Liver (tissue), 10 donors: ENCODE results near the gene FNBP1. TPM values are rescaled to one million over a fixed set of nuclear protein-coding genes. Genes with fewer than 3 reads are reported as not detected.

Experiments used
- DNase-seq: peaks from one replicate; pipeline ENCODE4 v3.0.0-alpha.2; 2017; ENCODE audit warnings: low spot score
- H3K27ac ChIP-seq, 2 donors: one replicate each; pipeline ENCODE4 v1.7.0; 2013; ENCODE audit warnings: inconsistent platforms in 2 of 2, low read length in 2 of 2, control low read depth in 1 of 2, low read depth in 1 of 2, mild to moderate bottlenecking in 1 of 2
- H3K27me3 ChIP-seq, 4 donors: one replicate each; pipeline versions ENCODE4 v1.6.1 to v1.7.0; 2013; ENCODE audit warnings: low read length in 3 of 4, inconsistent platforms in 1 of 4, mild to moderate bottlenecking in 1 of 4, moderate library complexity in 1 of 4; ENCODE audit not compliant: control insufficient read depth in 4 of 4, insufficient read depth in 4 of 4
- H3K36me3 ChIP-seq, 4 donors: one replicate each; pipeline versions ENCODE4 v1.6.1 to v1.7.0; 2013; ENCODE audit warnings: low read length in 3 of 4, mild to moderate bottlenecking in 3 of 4, low read depth in 1 of 4, moderate library complexity in 1 of 4; ENCODE audit not compliant: control insufficient read depth in 4 of 4, insufficient read depth in 3 of 4
- H3K4me1 ChIP-seq, 4 donors: one replicate each; pipeline versions ENCODE4 v1.6.1 to v1.7.0; 2013; ENCODE audit warnings: low read length in 3 of 4, mild to moderate bottlenecking in 3 of 4, moderate library complexity in 1 of 4; ENCODE audit not compliant: control insufficient read depth in 4 of 4, insufficient read depth in 4 of 4
- H3K4me3 ChIP-seq, 3 donors: one replicate each; pipeline versions ENCODE4 v1.6.1 to v1.7.0; 2013; ENCODE audit warnings: low read length in 3 of 3, control low read depth in 1 of 3, low read depth in 1 of 3, mild to moderate bottlenecking in 1 of 3
- H3K9ac ChIP-seq, 2 donors: one replicate each; pipeline ENCODE4 v1.7.0; 2013; ENCODE audit warnings: low read length in 2 of 2, mild to moderate bottlenecking in 2 of 2, moderate library complexity in 2 of 2, control low read depth in 1 of 2, low read depth in 1 of 2
- H3K9me3 ChIP-seq, 4 donors: one replicate each; pipeline versions ENCODE4 v1.6.1 to v1.7.0; 2013; ENCODE audit warnings: low read length in 3 of 4; ENCODE audit not compliant: control insufficient read depth in 4 of 4
- EGR1 ChIP-seq, 2 donors: IDR thresholded peaks; 2 replicates each; pipeline ENCODE4 v1.6.1; 2016 to 2018; ENCODE audit warnings: antibody characterized with exemption in 2 of 2, low read depth in 2 of 2
- FOXA2 ChIP-seq: IDR thresholded peaks from 2 replicates; pipeline ENCODE4 v1.6.1; 2016; ENCODE audit warnings: antibody characterized with exemption
- GABPA ChIP-seq, 2 donors: IDR thresholded peaks in 1 of 2; conservative IDR thresholded peaks in 1 of 2; 2 replicates each; pipeline ENCODE4 v1.6.1; 2016; ENCODE audit warnings: antibody characterized with exemption in 2 of 2, mild to moderate bottlenecking in 1 of 2, moderate library complexity in 1 of 2
- HNF4A ChIP-seq, 2 donors: conservative IDR thresholded peaks; 2 replicates each; pipeline ENCODE4 v1.6.1; 2016; ENCODE audit warnings: antibody characterized with exemption in 2 of 2, mild to moderate bottlenecking in 2 of 2
- JUND ChIP-seq, 2 donors: IDR thresholded peaks; 2 replicates each; pipeline ENCODE4 v1.6.1; 2016; ENCODE audit warnings: antibody characterized with exemption in 2 of 2
- NR2F2 ChIP-seq: IDR thresholded peaks from 2 replicates; pipeline ENCODE4 v1.6.1; 2016; ENCODE audit warnings: antibody characterized with exemption
- RXRA ChIP-seq, 2 donors: IDR thresholded peaks; 2 replicates each; pipeline ENCODE4 v1.6.1; 2017 to 2018; ENCODE audit warnings: antibody characterized with exemption in 2 of 2, mild to moderate bottlenecking in 1 of 2
- SP1 ChIP-seq: IDR thresholded peaks from 2 replicates; pipeline ENCODE4 v1.6.1; 2018; ENCODE audit warnings: antibody characterized with exemption, mild to moderate bottlenecking
- WGBS: extraction: QIAGEN DNeasy Blood & Tissue Kit; methylation state at CpG from one replicate; pipeline ENCODE4 v1.1.7; 2013; 5-methylcytosine and 5-hydroxymethylcytosine counted together
- polyA plus RNA-seq, 2 donors: library from polyadenylated mRNA; stranded (reverse) in 1 of 2; unstranded in 1 of 2; fragments of 200-250 nt in 1 of 2; fragments of >200 nt in 1 of 2; fragmentation: Nextera tagmentation in 1 of 2; extraction: Ambion mirVana in 1 of 2; gene quantifications; one replicate each; pipeline versions ENCODE4 v1.2.1 to v1.2.3, GENCODE V29; 2013 to 2015
- small RNA-seq: library from RNA; depleted of rRNA; stranded (forward); fragments of <200 nt; gene quantifications from one replicate; pipeline ENCODE3, GENCODE V24; 2014
- total RNA-seq, 2 donors: library from RNA; depleted of rRNA; stranded (reverse); fragments of >200 nt; gene quantifications; one replicate each; pipeline ENCODE4 v1.2.3, GENCODE V29; 2014
- TF ChIP-seq, protein P1 (sequence below): fragments of 150-350 bp; IDR thresholded peaks from 2 replicates; pipeline ENCODE4 v1.5.1; 2017; ENCODE audit warnings: improper control_type of control experiment, low read depth, low read length; ENCODE audit not compliant: missing input control
- TF ChIP-seq, protein P2 (sequence below): IDR thresholded peaks from 2 replicates; pipeline ENCODE4 v1.6.1; 2016; ENCODE audit warnings: antibody characterized with exemption
- TF ChIP-seq, protein P3 (sequence below): IDR thresholded peaks from 2 replicates; pipeline ENCODE4 v1.6.1; 2016; ENCODE audit warnings: antibody characterized with exemption, mild to moderate bottlenecking
- TF ChIP-seq, protein P4 (sequence below): IDR thresholded peaks from 2 replicates; pipeline ENCODE4 v1.6.1; 2016; ENCODE audit warnings: antibody characterized with exemption
- TF ChIP-seq, protein P5 (sequence below): IDR thresholded peaks from 2 replicates; pipeline ENCODE4 v1.6.1; 2016; ENCODE audit warnings: antibody characterized with exemption
- donor health status: healthy.
- donor health status: healthy.
- donor health status: healthy.
- donor health status: healthy.
- donor health status: healthy.

Gene FNBP1
- total and polyA plus RNA-seq, 4 donors, result 6.6 to 15.6 (median 12.3) TPM

DNA sequence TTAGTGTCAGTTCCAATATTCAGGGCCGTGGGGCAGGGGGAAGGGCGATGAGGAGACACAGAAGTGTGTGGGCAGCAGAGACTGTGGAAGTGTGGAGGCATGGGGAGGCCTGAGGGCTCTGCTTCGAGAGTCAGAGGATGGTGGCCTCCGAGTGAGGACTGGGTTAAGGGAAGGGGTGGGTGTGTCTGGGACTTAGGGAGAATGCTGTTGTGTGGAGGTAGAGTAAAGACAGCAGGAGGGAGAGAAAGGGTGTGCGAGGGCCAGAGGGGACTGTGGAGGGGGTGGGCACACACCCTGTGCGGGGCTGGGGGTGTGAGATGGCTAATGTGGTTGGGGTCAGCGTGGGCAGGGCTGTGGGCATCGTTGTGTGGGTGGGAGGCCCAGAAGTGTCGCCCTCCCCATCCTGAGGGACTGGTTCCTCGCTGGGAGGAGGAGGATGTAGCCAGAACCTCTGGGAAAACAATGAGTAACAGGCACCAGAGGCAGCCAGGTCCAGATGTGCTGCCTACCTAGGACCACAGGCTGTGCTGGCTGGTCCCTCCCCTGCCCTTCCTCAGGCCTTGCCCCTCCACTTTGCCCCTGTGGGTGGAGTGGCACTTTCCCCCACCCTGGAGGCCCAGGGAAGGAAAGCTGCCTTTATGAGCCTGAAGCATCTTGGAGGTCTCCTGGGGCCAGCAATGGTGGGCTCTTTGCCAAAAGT lies 203.5 kb downstream of the FNBP1 start:
- H3K36me3 ChIP-seq, result peaks cover 0 to 2% (median 0%) of the 10 kb centered on the region in 4 donors
- H3K4me3 ChIP-seq, result no peak overlapping the region
- DNase-seq, result no peak
- H3K4me1 ChIP-seq, result peaks cover 0 to 13% (median 11%) of the 10 kb centered on the region in 4 donors
- TF ChIP-seq, protein P1, sequence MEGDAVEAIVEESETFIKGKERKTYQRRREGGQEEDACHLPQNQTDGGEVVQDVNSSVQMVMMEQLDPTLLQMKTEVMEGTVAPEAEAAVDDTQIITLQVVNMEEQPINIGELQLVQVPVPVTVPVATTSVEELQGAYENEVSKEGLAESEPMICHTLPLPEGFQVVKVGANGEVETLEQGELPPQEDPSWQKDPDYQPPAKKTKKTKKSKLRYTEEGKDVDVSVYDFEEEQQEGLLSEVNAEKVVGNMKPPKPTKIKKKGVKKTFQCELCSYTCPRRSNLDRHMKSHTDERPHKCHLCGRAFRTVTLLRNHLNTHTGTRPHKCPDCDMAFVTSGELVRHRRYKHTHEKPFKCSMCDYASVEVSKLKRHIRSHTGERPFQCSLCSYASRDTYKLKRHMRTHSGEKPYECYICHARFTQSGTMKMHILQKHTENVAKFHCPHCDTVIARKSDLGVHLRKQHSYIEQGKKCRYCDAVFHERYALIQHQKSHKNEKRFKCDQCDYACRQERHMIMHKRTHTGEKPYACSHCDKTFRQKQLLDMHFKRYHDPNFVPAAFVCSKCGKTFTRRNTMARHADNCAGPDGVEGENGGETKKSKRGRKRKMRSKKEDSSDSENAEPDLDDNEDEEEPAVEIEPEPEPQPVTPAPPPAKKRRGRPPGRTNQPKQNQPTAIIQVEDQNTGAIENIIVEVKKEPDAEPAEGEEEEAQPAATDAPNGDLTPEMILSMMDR, result no peak
- TF ChIP-seq GABPA (IDR thresholded peaks at IDR 0.05 in 1 of 2, conservative IDR thresholded peaks at IDR 0.05 in 1 of 2) (no peak), JUND (IDR thresholded peaks at IDR 0.05) (no peak), NR2F2 (no peak), FOXA2 (no peak), EGR1 (IDR thresholded peaks at IDR 0.05; ENCODE audit: low read depth in 2 of 2) (no peak), RXRA (IDR thresholded peaks at IDR 0.05) (no peak), HNF4A (conservative IDR thresholded peaks at IDR 0.05) (no peak)
- TF ChIP-seq, protein P2, sequence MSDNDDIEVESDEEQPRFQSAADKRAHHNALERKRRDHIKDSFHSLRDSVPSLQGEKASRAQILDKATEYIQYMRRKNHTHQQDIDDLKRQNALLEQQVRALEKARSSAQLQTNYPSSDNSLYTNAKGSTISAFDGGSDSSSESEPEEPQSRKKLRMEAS, result no peak
- TF ChIP-seq, protein P3, sequence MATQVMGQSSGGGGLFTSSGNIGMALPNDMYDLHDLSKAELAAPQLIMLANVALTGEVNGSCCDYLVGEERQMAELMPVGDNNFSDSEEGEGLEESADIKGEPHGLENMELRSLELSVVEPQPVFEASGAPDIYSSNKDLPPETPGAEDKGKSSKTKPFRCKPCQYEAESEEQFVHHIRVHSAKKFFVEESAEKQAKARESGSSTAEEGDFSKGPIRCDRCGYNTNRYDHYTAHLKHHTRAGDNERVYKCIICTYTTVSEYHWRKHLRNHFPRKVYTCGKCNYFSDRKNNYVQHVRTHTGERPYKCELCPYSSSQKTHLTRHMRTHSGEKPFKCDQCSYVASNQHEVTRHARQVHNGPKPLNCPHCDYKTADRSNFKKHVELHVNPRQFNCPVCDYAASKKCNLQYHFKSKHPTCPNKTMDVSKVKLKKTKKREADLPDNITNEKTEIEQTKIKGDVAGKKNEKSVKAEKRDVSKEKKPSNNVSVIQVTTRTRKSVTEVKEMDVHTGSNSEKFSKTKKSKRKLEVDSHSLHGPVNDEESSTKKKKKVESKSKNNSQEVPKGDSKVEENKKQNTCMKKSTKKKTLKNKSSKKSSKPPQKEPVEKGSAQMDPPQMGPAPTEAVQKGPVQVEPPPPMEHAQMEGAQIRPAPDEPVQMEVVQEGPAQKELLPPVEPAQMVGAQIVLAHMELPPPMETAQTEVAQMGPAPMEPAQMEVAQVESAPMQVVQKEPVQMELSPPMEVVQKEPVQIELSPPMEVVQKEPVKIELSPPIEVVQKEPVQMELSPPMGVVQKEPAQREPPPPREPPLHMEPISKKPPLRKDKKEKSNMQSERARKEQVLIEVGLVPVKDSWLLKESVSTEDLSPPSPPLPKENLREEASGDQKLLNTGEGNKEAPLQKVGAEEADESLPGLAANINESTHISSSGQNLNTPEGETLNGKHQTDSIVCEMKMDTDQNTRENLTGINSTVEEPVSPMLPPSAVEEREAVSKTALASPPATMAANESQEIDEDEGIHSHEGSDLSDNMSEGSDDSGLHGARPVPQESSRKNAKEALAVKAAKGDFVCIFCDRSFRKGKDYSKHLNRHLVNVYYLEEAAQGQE, result no peak
- TF ChIP-seq, protein P4, sequence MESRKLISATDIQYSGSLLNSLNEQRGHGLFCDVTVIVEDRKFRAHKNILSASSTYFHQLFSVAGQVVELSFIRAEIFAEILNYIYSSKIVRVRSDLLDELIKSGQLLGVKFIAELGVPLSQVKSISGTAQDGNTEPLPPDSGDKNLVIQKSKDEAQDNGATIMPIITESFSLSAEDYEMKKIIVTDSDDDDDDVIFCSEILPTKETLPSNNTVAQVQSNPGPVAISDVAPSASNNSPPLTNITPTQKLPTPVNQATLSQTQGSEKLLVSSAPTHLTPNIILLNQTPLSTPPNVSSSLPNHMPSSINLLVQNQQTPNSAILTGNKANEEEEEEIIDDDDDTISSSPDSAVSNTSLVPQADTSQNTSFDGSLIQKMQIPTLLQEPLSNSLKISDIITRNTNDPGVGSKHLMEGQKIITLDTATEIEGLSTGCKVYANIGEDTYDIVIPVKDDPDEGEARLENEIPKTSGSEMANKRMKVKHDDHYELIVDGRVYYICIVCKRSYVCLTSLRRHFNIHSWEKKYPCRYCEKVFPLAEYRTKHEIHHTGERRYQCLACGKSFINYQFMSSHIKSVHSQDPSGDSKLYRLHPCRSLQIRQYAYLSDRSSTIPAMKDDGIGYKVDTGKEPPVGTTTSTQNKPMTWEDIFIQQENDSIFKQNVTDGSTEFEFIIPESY, result no peak
- H3K9ac ChIP-seq, result no peak overlapping the region
- WGBS, result 90% methylated on average over 10 of the region's 10 CpGs
- no peaks in the 10 kb centered on the region for H3K27me3 ChIP-seq
- H3K27ac ChIP-seq, result no peak overlapping the region
- no peaks in the 10 kb centered on the region for H3K9me3 ChIP-seq

DNA sequence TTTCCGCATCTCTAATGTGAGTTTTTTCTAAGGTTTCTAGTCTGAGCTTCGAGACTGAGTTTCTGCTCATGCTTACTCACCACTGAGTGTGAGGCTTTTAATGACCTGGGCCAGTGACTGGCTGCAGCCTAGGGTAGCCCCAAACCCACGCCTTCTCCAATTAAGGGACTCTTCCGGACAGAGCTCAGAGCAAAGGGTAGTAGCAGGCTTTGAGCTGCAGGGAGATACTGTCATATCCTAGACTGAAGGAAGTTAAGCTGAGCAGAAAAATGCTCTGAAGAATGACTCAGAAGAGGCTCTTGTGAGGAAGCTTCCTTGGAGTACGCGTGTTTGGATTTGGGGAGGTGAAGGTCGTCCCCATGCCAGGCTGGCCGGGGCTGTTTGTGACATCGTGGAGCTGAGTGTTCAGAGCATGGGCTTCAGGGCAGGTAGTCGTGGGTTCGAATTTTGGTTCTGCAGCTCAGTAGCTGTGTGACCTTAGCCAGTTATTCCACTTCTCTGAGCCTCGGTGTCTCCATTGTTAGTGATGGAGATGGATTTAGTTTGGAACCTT lies 204.2 kb downstream of the FNBP1 start:
- Histone ChIP-seq H3K4me3 (no peak overlapping the region), H3K27me3 (no peaks in the 10 kb centered on the region), H3K9me3 (no peaks in the 10 kb centered on the region), H3K27ac (no peak overlapping the region), H3K4me1 (peaks cover 0 to 20% (median 17%) of the 10 kb centered on the region in 4 donors), H3K9ac (no peak overlapping the region), H3K36me3 (peaks cover 0 to 2% (median 0%) of the 10 kb centered on the region in 4 donors)
- WGBS, result 91% methylated on average over 12 of the region's 12 CpGs
- TF ChIP-seq FOXA2, result no peak
- TF ChIP-seq EGR1 (IDR thresholded peaks at IDR 0.05; ENCODE audit: low read depth in 2 of 2), result no peak
- TF ChIP-seq HNF4A (conservative IDR thresholded peaks at IDR 0.05), result no peak
- no peak for TF ChIP-seq SP1
- TF ChIP-seq NR2F2, result no peak
- no peak for TF ChIP-seq RXRA (IDR thresholded peaks at IDR 0.05)
- TF ChIP-seq, protein P5, sequence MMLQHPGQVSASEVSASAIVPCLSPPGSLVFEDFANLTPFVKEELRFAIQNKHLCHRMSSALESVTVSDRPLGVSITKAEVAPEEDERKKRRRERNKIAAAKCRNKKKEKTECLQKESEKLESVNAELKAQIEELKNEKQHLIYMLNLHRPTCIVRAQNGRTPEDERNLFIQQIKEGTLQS, result no peak
- DNase-seq, result no peak

Small RNAs within 50 kb of the gene (small RNA-seq; reads per million reads assigned to genes)
- not detected for gene MIR6855

Other genes with a start within 250 kb of the FNBP1 start
- 10 to 100 TPM; 18.6 to 31.9 TPM for gene TOR1B, start 240.0 kb downstream of the FNBP1 start, total RNA-seq
- gene TOR1B, start 240.0 kb downstream of the FNBP1 start, polyA plus RNA-seq, result 10 to 100 TPM; 12.8 to 17.1 TPM
- gene TOR1A, start 219.1 kb downstream of the FNBP1 start, total RNA-seq, result 10 to 100 TPM; 18.3 to 30.5 TPM
- gene TOR1A, start 219.1 kb downstream of the FNBP1 start, polyA plus RNA-seq, result 10 to 100 TPM; 29.1 to 34.0 TPM
- gene C9orf78, start 207.9 kb downstream of the FNBP1 start, total RNA-seq, result 10 to 100 TPM; 37.2 to 64.6 TPM
- gene C9orf78, start 207.9 kb downstream of the FNBP1 start, polyA plus RNA-seq, result 10 to 100 TPM; 31.1 to 84.2 TPM
- 10 to 100 TPM; 11.7 to 19.8 TPM for gene USP20, start 207.7 kb downstream of the FNBP1 start, total RNA-seq
- gene USP20, start 207.7 kb downstream of the FNBP1 start, polyA plus RNA-seq, result 1 to 10 TPM; 8.2 to 8.8 TPM
- gene GPR107, start 10.7 kb upstream of the FNBP1 start, total RNA-seq, result 10 to 100 TPM; 11.1 to 17.2 TPM
- gene GPR107, start 10.7 kb upstream of the FNBP1 start, polyA plus RNA-seq, result 10 to 100 TPM in 1 of 2 donors, 1 to 10 TPM in 1; 3.8 to 11.6 TPM
- gene NCS1, start 129.2 kb upstream of the FNBP1 start, total RNA-seq, result 1 to 10 TPM in 1 of 2 donors, under 1 TPM in 1; 0.84 to 2.5 TPM
- gene NCS1, start 129.2 kb upstream of the FNBP1 start, polyA plus RNA-seq, result 1 to 10 TPM in 1 of 2 donors, under 1 TPM in 1; 0.35 to 1.5 TPM
- 1 to 10 TPM in 1 of 2 donors, under 1 TPM in 1; 0.28 to 1.8 TPM for gene HMCN2, start 222.6 kb upstream of the FNBP1 start, total RNA-seq
- under 1 TPM; 0.24 to 0.31 TPM for gene HMCN2, start 222.6 kb upstream of the FNBP1 start, polyA plus RNA-seq